ENCODE measurements around the gene LTBP1. TPM values are rescaled to one million over a fixed set of nuclear protein-coding genes. Genes with fewer than 3 reads are reported as not detected.

Gene LTBP1
- total RNA-seq, 2 experiments from 2014 or later, result 0.18 TPM; not detected in 1

GRCh38 chr2:33000986-33001385, 54.2 kb downstream of the LTBP1 start:
- Mint-ChIP-seq H3K4me3 (no peak overlapping the region), H3K27ac (no peak overlapping the region), H3K36me3 (ENCODE audit: low read depth) (no peaks in the 10 kb centered on the region), H3K9me3 (no peaks in the 10 kb centered on the region), H3K4me1 (ENCODE audit: low read depth) (no peaks in the 10 kb centered on the region), H3K27me3 (no peaks in the 10 kb centered on the region)
- CTCF ChIA-PET, result no interaction called here
- ATAC-seq (no peak), DNase-seq (no peak)
- intact Hi-C loops (cut with micrococcal nuclease), result no loop called here
- TF ChIP-seq CTCF (IDR thresholded peaks at IDR 0.05), result no peak
- POLR2A ChIA-PET, result no interaction called here

GRCh38 chr2:33001823-33002222, 55.1 kb downstream of the LTBP1 start:
- no peak for DNase-seq
- no peak for TF ChIP-seq CTCF (IDR thresholded peaks at IDR 0.05)
- Mint-ChIP-seq H3K27me3 (no peaks in the 10 kb centered on the region), H3K4me1 (ENCODE audit: low read depth) (no peaks in the 10 kb centered on the region), H3K36me3 (ENCODE audit: low read depth) (no peaks in the 10 kb centered on the region), H3K27ac (no peak overlapping the region), H3K9me3 (no peaks in the 10 kb centered on the region), H3K4me3 (no peak overlapping the region)
- intact Hi-C loops (cut with micrococcal nuclease), result no loop called here
- POLR2A ChIA-PET, result no interaction called here
- ATAC-seq, result no peak
- CTCF ChIA-PET, result no interaction called here

GRCh38 chr2:33002863-33003262, 56.1 kb downstream of the LTBP1 start:
- intact Hi-C loops (cut with micrococcal nuclease), result no loop called here
- ChIA-PET POLR2A (no interaction called here), CTCF (no interaction called here)
- Mint-ChIP-seq H3K4me1 (ENCODE audit: low read depth) (no peaks in the 10 kb centered on the region), H3K9me3 (no peaks in the 10 kb centered on the region), H3K36me3 (ENCODE audit: low read depth) (no peaks in the 10 kb centered on the region), H3K4me3 (no peak overlapping the region), H3K27me3 (no peaks in the 10 kb centered on the region), H3K27ac (no peak overlapping the region)
- TF ChIP-seq CTCF (IDR thresholded peaks at IDR 0.05), result no peak
- no peak for ATAC-seq
- no peak for DNase-seq

- no peak for DNase-seq
- Mint-ChIP-seq H3K9me3 (no peaks in the 10 kb centered on the region), H3K27ac (no peak overlapping the region), H3K27me3 (no peaks in the 10 kb centered on the region), H3K36me3 (ENCODE audit: low read depth) (no peaks in the 10 kb centered on the region), H3K4me3 (no peak overlapping the region), H3K4me1 (ENCODE audit: low read depth) (no peaks in the 10 kb centered on the region)
- TF ChIP-seq CTCF (IDR thresholded peaks at IDR 0.05), result no peak
- ChIA-PET POLR2A (no interaction called here), CTCF (no interaction called here)
- no peak for ATAC-seq
- intact Hi-C loops (cut with micrococcal nuclease), result no loop called here
Measured at GRCh38 chr2:33005057-33005456, 58.3 kb downstream of the LTBP1 start.

- no peaks in the 10 kb centered on the region for H3K4me1 Mint-ChIP-seq (ENCODE audit: low read depth)
- no peak for TF ChIP-seq CTCF (IDR thresholded peaks at IDR 0.05)
- POLR2A ChIA-PET, result interaction anchor here (1.2 kb wide), 1 partner anchor 140 kb away, joined by 3 read pairs; no protein-coding TSS in a partner anchor
- H3K4me3 Mint-ChIP-seq, result no peak overlapping the region
- H3K9me3 Mint-ChIP-seq, result no peaks in the 10 kb centered on the region
- H3K36me3 Mint-ChIP-seq (ENCODE audit: low read depth), result no peaks in the 10 kb centered on the region
- no peak overlapping the region for H3K27ac Mint-ChIP-seq
- intact Hi-C loops (cut with micrococcal nuclease), result no loop called here
- DNase-seq, result no peak
- CTCF ChIA-PET, result no interaction called here
- no peak for ATAC-seq
- no peaks in the 10 kb centered on the region for H3K27me3 Mint-ChIP-seq
Measured at GRCh38 chr2:33008716-33009115, 62.0 kb downstream of the LTBP1 start.
